ENCODE data around the gene INPP5A.

INPP5A gene

DNA sequence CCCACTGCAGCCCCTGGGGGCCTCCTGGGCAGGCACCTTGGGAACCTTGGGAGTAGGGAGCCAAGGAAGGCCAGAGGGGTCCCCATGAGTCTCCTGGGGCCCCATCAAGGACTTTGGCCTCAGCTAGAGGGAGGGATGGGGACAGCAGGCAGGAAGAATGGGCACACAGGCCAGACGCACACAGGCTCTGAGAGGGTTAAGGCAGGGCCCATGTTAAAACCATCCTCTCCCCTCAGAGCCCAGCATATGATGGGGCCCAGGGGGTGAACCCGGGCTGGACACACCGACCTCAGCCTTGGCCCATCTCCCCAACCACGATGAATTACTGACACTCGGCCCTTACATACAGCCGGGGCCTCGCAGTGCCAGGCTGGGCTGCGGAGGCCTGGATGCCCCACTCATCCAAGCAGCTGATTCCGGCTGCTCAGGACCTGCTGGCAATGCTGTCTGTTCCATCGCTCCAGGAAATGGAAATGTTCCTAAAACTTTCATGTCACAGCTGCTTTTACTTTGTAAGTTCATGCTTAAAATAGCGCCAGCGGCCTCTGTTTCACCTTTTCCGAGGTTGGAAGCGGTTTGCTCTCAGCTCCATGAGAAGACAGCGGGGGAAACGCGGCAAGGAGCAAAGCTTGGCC is 17.3 kb upstream of the INPP5A start:
- TF ChIP-seq, protein P1, sequence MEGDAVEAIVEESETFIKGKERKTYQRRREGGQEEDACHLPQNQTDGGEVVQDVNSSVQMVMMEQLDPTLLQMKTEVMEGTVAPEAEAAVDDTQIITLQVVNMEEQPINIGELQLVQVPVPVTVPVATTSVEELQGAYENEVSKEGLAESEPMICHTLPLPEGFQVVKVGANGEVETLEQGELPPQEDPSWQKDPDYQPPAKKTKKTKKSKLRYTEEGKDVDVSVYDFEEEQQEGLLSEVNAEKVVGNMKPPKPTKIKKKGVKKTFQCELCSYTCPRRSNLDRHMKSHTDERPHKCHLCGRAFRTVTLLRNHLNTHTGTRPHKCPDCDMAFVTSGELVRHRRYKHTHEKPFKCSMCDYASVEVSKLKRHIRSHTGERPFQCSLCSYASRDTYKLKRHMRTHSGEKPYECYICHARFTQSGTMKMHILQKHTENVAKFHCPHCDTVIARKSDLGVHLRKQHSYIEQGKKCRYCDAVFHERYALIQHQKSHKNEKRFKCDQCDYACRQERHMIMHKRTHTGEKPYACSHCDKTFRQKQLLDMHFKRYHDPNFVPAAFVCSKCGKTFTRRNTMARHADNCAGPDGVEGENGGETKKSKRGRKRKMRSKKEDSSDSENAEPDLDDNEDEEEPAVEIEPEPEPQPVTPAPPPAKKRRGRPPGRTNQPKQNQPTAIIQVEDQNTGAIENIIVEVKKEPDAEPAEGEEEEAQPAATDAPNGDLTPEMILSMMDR (IDR thresholded peaks at IDR 0.05; ENCODE audit: control extremely low read depth, extremely low read depth, low read depth, missing control alignments): no peak
- POLR2A ChIA-PET: no interaction called here
- DNase-seq (ENCODE audit: extremely low spot score): no peak
- CTCF ChIA-PET: no interaction called here

DNA sequence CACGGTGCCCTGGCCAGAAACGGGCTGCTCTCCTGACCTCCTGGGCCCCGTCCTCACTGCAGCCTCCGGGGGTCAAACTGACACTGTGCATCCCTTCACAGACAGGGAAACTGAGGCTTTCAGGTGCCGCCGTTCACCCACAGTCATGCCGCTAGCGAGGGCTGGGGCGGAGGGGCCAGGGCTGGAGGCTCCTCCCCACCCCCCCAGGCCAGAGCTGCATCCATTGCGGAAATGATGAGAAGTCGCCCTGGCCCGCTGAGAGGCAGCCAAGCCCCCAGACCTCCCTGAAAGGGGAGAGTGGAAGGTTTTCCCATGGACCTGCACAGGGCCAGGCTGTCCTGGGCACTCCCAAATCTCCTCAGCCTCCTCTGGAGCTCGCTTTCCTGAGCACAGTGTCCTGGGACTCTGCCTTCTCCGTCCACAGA is 16.5 kb upstream of the INPP5A start:
- ChIA-PET CTCF (no interaction called here), POLR2A (no interaction called here)

GRCh38 chr10:132521466-132522102 is 16.0 kb upstream of the INPP5A start:
- TF ChIP-seq, protein P1 (IDR thresholded peaks at IDR 0.05; ENCODE audit: control extremely low read depth, extremely low read depth, low read depth, missing control alignments): no peak
- ChIA-PET CTCF (no interaction called here), POLR2A (no interaction called here)
- DNase-seq (ENCODE audit: extremely low spot score): no peak

More for the DNA sequence above, 16.5 kb upstream of the INPP5A start:
- DNase-seq (ENCODE audit: extremely low spot score): no peak
- TF ChIP-seq, protein P1 (IDR thresholded peaks at IDR 0.05; ENCODE audit: control extremely low read depth, extremely low read depth, low read depth, missing control alignments): no peak

DNA sequence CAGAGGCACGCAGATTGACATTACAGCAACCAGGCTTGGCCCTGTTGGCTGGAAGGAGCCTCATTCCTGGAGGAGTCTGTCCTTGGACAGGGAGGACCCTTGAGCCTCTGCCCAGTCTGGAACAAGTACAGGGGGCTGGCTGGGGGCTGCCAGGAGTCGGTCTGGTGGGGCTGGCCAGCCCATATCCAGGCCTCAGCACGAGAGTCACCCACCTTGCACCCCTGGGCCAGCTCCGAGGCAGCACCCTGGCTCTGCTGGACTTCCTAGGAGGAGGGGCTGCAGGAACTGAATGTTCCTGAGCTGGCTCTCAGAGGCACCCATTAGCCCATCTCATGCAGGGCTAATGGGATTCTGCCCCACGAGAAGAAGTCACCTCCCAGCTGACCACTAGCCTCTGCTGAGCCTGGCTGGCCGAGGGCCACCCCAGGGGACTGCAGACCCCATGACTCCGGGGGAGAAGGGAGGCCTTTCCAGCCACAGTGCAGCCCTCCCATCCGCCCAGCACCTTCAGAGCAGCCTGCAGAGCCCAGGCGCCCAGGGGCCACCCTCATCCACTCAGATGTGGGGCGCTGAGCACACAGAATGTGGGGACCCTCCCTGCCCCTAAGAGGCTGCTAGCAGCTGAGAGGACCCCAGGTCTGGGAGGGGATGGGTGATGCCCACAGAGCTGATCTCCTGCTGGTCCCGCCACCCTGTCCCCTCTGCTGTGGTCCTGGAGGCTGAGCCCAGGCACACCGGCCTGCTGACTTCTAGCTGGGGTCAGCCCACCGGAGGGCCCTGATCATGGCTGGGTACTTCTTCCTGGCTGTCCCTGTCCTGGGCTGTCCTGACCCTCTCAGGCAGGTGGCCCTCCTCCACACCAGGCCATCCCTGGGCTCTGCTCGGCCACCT is 14.8 kb upstream of the INPP5A start:
- TF ChIP-seq, protein P1 (IDR thresholded peaks at IDR 0.05; ENCODE audit: control extremely low read depth, extremely low read depth, low read depth, missing control alignments): no peak
- CTCF ChIA-PET: no interaction called here
- POLR2A ChIA-PET: no interaction called here
- DNase-seq (ENCODE audit: extremely low spot score): no peak

DNA sequence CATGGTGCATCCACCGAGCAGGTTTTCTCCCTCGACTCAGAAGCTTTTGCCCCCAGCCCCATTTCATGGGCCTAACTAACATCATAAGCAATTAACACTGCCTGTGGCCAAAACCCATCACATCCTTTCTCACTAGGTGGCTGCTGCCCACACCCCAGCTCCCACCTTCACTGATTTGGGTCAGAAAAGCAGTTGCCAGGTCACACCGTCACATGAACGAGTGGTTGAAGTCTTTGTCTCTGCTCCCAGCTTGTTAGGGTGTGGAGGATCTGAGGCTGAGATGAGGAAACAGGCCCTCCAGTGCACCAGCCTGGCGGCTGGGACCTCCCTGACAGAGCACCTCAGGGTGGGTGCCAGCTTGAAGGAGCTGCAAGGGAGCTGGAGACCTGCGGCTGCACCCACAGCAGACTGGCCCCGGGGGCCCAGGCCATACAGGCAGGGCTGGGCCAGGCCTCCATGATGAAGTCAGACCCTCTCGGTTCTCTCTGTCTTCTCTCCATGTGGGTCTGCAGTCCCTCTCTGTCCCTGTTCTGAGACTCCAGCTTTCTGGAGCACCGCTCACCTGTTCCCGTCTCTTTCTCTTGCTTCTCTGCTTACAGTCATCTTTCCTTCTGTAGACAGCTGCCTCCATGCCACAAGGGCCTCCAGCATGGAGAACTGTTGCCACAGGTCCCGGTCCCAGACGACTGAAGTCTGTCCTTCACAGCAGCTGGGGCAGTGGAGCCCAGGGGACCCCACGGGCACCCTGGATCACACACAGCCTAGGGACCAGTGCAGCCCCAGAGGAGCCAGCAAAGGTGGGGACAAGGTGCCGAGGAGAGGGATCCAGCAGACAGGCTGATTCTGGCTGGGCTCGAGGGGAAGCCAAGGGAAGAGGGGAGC is 13.8 kb upstream of the INPP5A start:
- ChIA-PET CTCF (no interaction called here), POLR2A (no interaction called here)
- TF ChIP-seq, protein P1 (IDR thresholded peaks at IDR 0.05; ENCODE audit: control extremely low read depth, extremely low read depth, low read depth, missing control alignments): no peak
- no peak for DNase-seq (ENCODE audit: extremely low spot score)

Data from GM10248 (cell line).